Motor neuron (in vitro differentiated cells): ENCODE measurements around the gene EMID1. TPM values are rescaled to one million over a fixed set of nuclear protein-coding genes. Genes with fewer than 3 reads are reported as not detected.
"Not testable (repeated sequence)": the region's sequence is repeated elsewhere in the genome, so short reads cannot be mapped to it uniquely, and the experiment has no call there.

Experiments
- ATAC-seq, 8 experiments: fragments of 200-7000 bp; cut with Tn5 transposase; replicated peaks in 6 of 8; 2 replicates each; pipeline ENCODE4 v1.8.0; 2021; ENCODE audit warnings: mild to moderate bottlenecking in 8 of 8, moderate library complexity in 8 of 8
- H3K27ac ChIP-seq, 2 donors: fragments of 250-450 bp; sonication (Bioruptor Pico); 2 replicates each; pipeline ENCODE4 v1.9.0; 2021; ENCODE audit warnings: antibody characterized with exemption in 2 of 2, mild to moderate bottlenecking in 2 of 2, moderate library complexity in 1 of 2
- H3K4me1 ChIP-seq, 2 donors: fragments of 250-450 bp; sonication (Bioruptor Pico); replicated peaks in 1 of 2; 2 replicates each; pipeline ENCODE4 v1.6.1; 2021; ENCODE audit warnings: antibody characterized with exemption in 2 of 2, mild to moderate bottlenecking in 2 of 2, moderate library complexity in 1 of 2
- H3K4me3 ChIP-seq, 5 donors: fragments of 250-450 bp; sonication (Bioruptor Pico); 2 replicates each; pipeline ENCODE4 v1.9.0; 2021; ENCODE audit warnings: antibody characterized with exemption in 5 of 5, mild to moderate bottlenecking in 5 of 5, moderate library complexity in 4 of 5
- WGBS, 10 experiments: fragments of 450-650 bp; shearing (Covaris generic); methylation state at CpG; one replicate each; pipeline ENCODE4 v1.0.0; 2022; 5-methylcytosine and 5-hydroxymethylcytosine counted together
- in situ Hi-C, 9 experiments: fragments of 400-800 bp; cut with MboI; loops; one replicate each; pipeline ENCODE4 v1.15.0; 2021; ENCODE audit warnings: low sequenced_read_pairs in 9 of 9, low pct_unique_long_range_greater_than_20kb in 2 of 9; ENCODE audit not compliant: unreplicated experiment in 9 of 9
- total RNA-seq, 8 experiments: library from RNA; unstranded; fragments of 300-600 nt; gene quantifications; 2 replicates each; pipeline versions ENCODE4 v1.2.3 to v1.2.4, GENCODE V29; 2022

EMID1 gene
- total RNA-seq, 8 experiments from 2014 or later, result 0.56 to 21.9 (median 6.7) TPM

DNA sequence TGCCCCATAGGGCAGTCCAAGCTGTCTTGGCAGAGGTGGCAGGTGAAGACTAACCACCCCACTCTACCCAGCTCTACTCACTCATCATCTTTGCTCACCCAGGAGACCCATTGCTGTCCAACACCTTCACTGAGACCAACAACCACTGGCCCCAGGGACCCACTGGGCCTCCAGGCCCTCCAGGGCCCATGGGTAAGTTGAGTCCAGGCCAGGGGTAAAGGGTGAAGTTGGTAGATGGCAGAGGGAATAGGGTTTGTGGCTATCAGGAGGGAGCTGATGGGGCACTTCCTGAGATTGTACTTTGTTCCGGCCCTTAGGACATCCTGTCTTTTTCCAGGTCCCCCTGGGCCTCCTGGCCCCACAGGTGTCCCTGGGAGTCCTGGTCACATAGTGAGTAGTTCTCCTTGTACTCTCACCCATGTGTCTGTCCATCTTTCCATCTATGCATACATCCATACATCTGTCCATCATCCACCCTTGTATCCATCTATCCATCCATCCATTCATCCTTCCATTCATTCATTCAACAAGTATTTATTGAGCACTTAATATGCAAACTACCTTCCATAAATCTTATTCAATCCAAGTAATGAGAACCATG is 27.7 kb downstream of the EMID1 start:
- Histone ChIP-seq H3K27ac (no peak overlapping the region), H3K4me1 (no peaks in the 10 kb centered on the region), H3K4me3 (no peak overlapping the region)
- in situ Hi-C loops, result no loop called here
- ATAC-seq, result no peak
- 86 to 100% methylated on average over 1 of the region's 1 CpG; no CpG with 5 or more reads in 8 of the 10 experiments for WGBS, 10 experiments

DNA sequence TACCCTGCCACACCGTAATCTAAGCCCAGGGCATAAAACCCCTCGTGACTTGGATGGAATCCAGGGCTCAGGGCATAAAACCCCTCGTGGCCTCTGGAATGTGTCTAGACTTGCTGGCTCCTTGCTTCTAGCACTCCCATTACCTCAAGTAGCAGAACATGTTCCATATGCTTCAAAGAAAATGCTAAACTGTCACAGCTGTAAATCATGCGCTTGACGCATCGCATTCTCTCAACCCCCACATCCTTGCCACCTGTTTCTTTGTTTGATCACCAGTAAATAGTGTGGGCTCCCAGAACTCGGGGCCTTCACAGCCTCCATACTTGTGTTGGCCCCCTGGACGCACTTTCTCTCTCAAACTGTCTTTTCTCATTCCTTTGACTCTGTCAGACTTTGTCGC is 34.8 kb downstream of the EMID1 start:
- not testable (repeated sequence) for H3K27ac ChIP-seq, ATAC-seq, H3K4me3 ChIP-seq, H3K4me1 ChIP-seq
- 15 to 100% (median 71%) methylated on average over 1 to 9 of the region's 9 CpGs; no CpG with 5 or more reads in 1 of the 10 experiments for WGBS, 10 experiments
- in situ Hi-C loops, result loop anchor here in 1 of 9 experiments (10.0 kb wide), 1 partner anchor 386 kb away; no protein-coding TSS in a partner anchor

DNA sequence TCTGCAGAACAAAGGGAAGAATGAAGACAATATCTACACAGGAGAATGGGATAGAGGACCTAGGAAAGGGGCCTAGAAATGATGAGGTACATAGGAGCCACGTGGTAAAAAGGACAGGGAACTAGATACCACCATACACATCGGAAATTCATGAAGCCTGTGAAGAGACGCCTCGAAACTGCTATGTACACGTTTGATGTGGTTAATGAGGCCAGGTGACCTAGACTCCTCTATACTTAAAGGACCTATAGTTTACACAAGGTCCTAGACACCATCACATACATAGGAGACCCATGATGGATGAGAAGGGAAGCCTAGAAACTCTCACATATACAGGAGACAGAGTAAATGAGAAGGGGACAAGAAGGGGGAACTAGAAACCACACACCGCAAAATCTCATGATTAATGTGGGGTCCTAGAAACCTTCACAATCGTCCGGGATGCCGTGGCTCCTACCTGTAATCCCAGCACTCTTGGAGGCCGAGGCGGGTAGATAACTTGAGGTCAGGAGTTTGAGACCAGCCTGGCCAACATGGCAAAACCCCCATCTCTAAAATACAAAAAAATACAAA is 38.3 kb downstream of the EMID1 start:
- no peaks in the 10 kb centered on the region for H3K4me1 ChIP-seq
- in situ Hi-C loops, result loop anchor here in 1 of 9 experiments (10.0 kb wide), 1 partner anchor 389 kb away; no protein-coding TSS in a partner anchor
- no peak overlapping the region for H3K4me3 ChIP-seq
- WGBS, 10 experiments, result 0 to 100% (median 86%) methylated on average over 2 to 11 of the region's 11 CpGs; no CpG with 5 or more reads in 2 of the 10 experiments
- ATAC-seq, result no peak
- H3K27ac ChIP-seq, result no peak overlapping the region

DNA sequence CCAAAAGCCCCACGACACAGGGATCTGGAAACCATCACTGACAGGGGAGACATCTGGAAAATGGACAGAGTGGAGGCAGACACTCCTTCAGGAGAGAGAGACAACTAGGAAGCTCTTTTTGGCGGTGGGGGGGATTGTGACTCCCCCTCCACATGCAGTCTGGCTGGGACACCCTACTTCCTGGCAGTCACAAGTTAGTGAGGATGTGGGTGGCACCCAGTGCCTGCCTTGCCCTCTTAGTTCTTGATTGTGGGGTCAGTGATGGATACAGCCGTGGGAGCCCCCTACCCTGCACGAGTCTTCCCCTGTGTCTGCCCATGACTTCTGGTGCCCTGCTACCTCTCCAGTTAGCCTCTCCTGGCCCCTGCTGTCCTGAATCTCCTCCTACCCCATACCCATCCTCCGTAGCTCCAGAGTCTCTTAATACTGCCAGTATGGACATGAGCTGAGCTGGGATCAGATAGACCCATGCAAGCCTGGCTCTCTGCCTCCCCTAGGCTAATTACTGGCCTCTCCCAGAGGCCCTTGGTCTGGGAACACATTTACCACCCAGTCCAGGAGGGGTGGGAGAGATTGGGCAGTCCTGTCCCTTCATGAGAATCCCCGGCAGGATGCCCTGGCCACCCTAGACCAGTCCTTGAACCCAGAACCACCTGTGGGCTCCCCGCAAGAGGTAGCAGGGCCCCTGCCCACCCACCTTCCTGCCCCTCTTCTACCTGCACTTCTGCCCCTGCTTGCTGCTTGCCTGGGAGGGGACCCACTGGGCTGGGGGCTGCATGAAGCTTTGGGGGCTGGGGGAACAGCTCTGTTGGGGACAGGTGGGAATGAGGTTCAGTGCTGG is 39.3 kb downstream of the EMID1 start:
- H3K27ac ChIP-seq, result no peak overlapping the region
- no peak overlapping the region for H3K4me3 ChIP-seq
- WGBS, 10 experiments, result 18 to 70% (median 40%) methylated on average over 2 to 3 of the region's 7 CpGs; no CpG with 5 or more reads in 6 of the 10 experiments
- in situ Hi-C loops, result loop anchor here in 1 of 9 experiments (10.0 kb wide), 1 partner anchor 390 kb away; no protein-coding TSS in a partner anchor
- no peaks in the 10 kb centered on the region for H3K4me1 ChIP-seq
- ATAC-seq, result peak; percentile 30 to 58 (median 45)

DNA sequence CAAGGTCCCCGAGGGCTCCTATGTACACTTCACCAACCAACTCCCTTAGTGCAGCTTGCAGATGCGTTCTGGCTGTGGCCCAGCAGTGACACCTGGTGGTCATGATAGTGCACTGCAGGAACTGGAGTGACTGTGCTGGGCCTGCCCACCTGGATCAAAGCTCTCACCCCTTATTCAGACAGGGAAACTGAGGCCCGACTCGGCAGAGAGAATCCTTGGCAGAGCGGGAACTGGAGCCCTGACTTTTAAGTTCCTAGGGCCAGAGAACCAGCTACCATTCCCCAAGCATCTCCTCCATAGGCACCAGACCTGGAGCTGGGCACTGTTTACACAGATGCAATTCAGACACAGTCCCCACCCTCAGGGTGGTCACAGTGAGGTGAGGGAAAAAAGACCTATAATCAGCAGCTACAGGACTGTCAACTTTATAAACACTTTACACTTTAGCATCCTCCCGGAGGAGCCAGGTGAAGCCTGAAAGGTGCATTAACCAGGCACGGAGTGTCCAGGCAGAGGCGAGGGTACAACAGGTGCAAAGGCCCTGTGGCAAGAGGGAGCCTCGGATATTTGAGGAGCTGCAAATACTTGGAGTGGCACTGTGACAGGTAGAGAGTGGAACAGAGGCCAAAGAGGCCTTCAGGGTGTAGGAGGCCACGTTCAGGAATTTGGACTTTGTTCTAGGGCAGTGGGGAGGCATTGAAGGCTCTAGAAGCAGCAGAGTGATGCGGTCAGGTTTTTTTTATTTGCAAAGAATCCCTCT is 40.1 kb downstream of the EMID1 start:
- ATAC-seq, result peak; percentile 86 to 99 (median 90)
- H3K4me1 ChIP-seq, result no peaks in the 10 kb centered on the region
- in situ Hi-C loops, result loop anchor here in 1 of 9 experiments (10.0 kb wide), 1 partner anchor 391 kb away; no protein-coding TSS in a partner anchor
- no peak overlapping the region for H3K4me3 ChIP-seq
- 0 to 63% (median 49%) methylated on average over 1 to 8 of the region's 11 CpGs; no CpG with 5 or more reads in 2 of the 10 experiments for WGBS, 10 experiments
- H3K27ac ChIP-seq, result no peak overlapping the region

DNA sequence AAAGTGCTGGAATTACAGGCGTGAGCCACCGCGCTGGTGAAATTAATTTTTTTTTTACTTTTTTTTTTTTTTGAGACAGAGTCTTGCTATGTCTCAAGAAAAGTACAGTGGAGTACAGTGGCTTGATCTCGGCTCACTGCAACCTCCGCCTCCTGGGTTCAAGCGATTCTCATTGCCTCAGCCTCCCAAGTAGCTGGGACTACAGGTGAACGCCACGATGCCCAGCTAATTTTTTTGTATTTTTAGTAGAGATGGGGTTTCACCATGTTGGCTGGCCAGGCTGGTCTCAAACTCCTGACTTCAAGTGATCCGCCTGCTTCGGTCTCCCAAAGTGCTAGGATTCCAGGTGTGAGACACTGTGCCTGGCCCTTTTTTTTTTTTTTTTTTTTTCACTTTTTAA is 42.2 kb downstream of the EMID1 start:
- in situ Hi-C loops, result loop anchor here in 1 of 9 experiments (10.0 kb wide), 1 partner anchor 393 kb away; no protein-coding TSS in a partner anchor
- 40 to 100% (median 93%) methylated on average over 3 to 10 of the region's 10 CpGs; no CpG with 5 or more reads in 2 of the 10 experiments for WGBS, 10 experiments
- not testable (repeated sequence) for ATAC-seq, H3K4me1 ChIP-seq, H3K4me3 ChIP-seq, H3K27ac ChIP-seq

DNA sequence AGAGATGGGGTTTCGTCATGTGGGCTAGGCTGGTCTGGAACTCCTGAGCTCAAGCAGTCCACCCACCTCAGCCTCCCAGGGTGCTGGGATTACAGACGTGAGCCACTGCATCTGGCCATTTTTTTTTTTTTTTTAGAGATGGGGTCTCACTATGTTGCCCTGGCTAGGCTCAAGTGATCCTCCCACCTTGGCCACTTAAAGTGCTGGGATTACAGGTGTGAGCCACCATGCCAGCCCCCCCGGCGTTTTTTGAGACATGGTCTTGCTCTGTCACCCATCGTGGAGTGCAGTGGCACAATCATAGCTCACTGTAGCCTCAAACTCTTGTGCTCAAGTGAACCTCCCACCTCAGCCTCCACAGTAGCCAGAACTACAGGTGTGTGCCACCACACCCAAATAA is 45.6 kb downstream of the EMID1 start:
- Histone ChIP-seq H3K4me1 (no peaks in the 10 kb centered on the region), H3K4me3 (no peak overlapping the region), H3K27ac (no peak overlapping the region)
- in situ Hi-C loops, result loop anchor here in 1 of 9 experiments (25.0 kb wide), 1 partner anchor 389 kb away; no protein-coding TSS in a partner anchor
- ATAC-seq, result no peak
- 60 to 100% (median 83%) methylated on average over 1 to 3 of the region's 5 CpGs; no CpG with 5 or more reads in 4 of the 10 experiments for WGBS, 10 experiments

DNA sequence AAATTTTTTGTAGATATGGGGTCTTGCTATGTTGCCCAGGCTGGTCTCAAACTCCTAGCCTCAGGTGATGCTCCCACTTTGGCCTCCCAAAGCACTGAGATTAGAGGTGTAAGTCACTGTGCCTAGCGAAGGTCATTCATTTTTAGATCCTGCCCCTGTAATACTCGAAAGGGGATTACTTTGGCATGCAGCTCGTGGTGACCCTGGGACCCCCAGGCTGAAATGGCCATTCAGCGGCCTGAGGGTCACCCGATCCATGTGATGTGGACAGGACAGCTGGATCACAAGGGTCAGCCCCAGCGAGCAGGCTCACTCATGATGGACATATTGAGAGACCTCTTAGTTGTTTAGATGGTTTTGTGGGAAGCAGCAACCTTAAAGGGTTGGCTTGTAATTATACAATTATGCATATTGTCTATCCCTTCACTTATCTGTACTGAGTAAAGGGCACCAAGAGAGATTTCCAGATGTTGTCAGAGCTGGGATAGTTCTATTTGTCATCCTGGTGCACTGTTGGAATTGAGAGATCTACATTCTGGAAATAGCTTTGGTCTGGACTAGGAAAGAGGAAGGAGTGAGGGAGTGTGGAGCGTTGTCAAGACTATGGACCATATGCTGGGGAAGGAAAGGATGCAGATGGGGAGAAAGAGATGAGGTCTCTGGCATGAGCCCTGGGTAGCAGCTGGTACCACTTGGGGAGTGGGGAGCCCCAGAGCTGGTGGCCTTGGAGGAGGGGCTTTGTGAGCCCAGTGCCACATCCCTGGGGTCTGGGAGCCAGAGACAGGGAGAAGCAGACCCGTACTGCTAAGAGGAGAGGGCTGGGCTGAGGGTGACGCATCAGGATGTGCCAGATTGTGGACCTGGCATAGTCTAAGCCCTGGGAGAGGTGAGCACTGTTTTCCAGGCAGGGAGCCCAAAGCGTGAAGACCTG is 46.5 kb downstream of the EMID1 start:
- peak in 1 of 8 experiments; percentile 24 for ATAC-seq
- Histone ChIP-seq H3K4me3 (no peak overlapping the region), H3K4me1 (no peaks in the 10 kb centered on the region), H3K27ac (no peak overlapping the region)
- WGBS, 10 experiments, result 0 to 100% (median 96%) methylated on average over 1 to 6 of the region's 10 CpGs; no CpG with 5 or more reads in 3 of the 10 experiments
- in situ Hi-C loops, result loop anchor here in 1 of 9 experiments (25.0 kb wide), 1 partner anchor 390 kb away; no protein-coding TSS in a partner anchor

DNA sequence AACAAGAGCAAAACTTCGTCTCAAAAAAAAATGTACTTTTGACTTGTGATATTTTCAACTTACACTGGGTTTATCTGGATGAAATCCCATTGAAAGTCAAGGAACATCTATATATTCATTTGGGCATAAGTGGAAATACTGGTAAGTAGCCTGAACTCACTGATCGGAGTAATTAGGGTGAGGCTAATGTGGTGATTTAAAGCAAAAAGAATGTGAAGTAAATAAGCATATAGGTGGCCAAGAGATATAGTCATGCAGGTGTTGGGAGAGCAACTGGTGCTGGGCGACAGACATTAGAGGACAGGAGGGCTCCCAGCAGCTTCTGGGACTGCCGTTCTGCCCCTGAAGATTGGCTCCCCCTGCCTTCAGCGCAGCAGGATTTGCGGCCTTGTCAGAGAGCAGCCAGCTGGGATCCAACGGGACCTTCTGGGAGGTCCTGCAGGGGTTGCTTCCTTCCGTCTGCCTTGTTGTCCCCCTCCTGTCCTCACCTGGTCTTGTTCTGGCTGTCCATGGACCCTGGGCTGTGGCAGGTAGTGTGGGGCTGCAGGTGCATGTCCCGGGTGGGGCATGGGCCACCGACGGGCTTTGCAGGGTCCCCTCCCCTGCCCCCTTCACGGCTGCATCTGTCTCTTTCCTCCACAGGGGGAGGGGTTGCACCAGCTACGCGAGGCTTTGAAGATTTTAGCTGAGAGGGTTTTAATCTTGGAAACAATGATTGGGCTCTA is 48.0 kb downstream of the EMID1 start:
- Histone ChIP-seq H3K4me1 (no peaks in the 10 kb centered on the region), H3K4me3 (no peak overlapping the region), H3K27ac (no peak overlapping the region)
- 43 to 100% (median 71%) methylated on average over 1 to 10 of the region's 14 CpGs; no CpG with 5 or more reads in 2 of the 10 experiments for WGBS, 10 experiments
- in situ Hi-C loops, result loop anchor here in 1 of 9 experiments (25.0 kb wide), 1 partner anchor 391 kb away; no protein-coding TSS in a partner anchor
- no peak for ATAC-seq

DNA sequence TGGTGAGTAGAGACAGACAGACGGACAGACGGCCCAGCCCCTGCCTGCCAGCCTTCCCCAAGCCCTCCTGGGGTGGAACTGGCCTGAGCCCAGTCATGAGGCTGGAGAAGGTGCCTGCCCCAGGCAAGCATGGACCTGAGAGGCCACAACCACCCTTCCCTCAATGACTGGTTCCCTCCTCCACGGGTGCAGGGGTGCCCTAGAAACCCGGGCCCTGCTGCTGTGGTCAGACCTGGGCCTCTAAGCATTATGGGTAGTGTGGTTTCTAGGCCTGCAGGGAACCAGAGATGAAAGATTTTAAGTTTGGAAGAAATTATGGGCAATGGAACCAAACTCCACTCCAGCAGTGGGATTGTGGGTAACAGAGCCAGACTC is 48.6 kb downstream of the EMID1 start:
- ATAC-seq, result no peak
- 40 to 74% (median 60%) methylated on average over 2 to 4 of the region's 4 CpGs; no CpG with 5 or more reads in 6 of the 10 experiments for WGBS, 10 experiments
- H3K27ac ChIP-seq, result no peak overlapping the region
- in situ Hi-C loops, result loop anchor here in 1 of 9 experiments (25.0 kb wide), 1 partner anchor 392 kb away; no protein-coding TSS in a partner anchor
- H3K4me1 ChIP-seq, result no peaks in the 10 kb centered on the region
- no peak overlapping the region for H3K4me3 ChIP-seq
